Omental fat pad (tissue), 4 donors: ENCODE results near the gene PARN. TPM values are rescaled to one million over a fixed set of nuclear protein-coding genes. Genes with fewer than 3 reads are reported as not detected.

Experiments
- ATAC-seq: fragments of 150-250 bp; one replicate; pipeline ENCODE4 v1.9.1; 2016; ENCODE audit warnings: mild to moderate bottlenecking, moderate library complexity; ENCODE audit not compliant: low FRiP score
- DNase-seq: peaks from one replicate; pipeline ENCODE4 v3.0.0-alpha.2; 2019; ENCODE audit warnings: low spot score
- total RNA-seq, 4 donors: library from RNA; depleted of rRNA; stranded (reverse); fragments of >200 nt; gene quantifications; one replicate each; pipeline ENCODE4 v1.1.0, GENCODE V29; 2016
- TF ChIP-seq, protein P1 (sequence below), 3 donors: fragments of 450-650 bp; IDR thresholded peaks; one replicate each; pipeline ENCODE4 v1.5.1; 2016 to 2017; ENCODE audit warnings: antibody characterized with exemption in 3 of 3, mild to moderate bottlenecking in 3 of 3, moderate library complexity in 2 of 3

Gene PARN
- total RNA-seq, 4 donors from 2014 or later: 23.0 to 34.8 (median 26.4) TPM

GRCh38 chr16:14494396-14494966 is 135.6 kb downstream of the PARN start:
- peak; percentile 23 for ATAC-seq
- DNase-seq: no peak
- TF ChIP-seq, protein P1, sequence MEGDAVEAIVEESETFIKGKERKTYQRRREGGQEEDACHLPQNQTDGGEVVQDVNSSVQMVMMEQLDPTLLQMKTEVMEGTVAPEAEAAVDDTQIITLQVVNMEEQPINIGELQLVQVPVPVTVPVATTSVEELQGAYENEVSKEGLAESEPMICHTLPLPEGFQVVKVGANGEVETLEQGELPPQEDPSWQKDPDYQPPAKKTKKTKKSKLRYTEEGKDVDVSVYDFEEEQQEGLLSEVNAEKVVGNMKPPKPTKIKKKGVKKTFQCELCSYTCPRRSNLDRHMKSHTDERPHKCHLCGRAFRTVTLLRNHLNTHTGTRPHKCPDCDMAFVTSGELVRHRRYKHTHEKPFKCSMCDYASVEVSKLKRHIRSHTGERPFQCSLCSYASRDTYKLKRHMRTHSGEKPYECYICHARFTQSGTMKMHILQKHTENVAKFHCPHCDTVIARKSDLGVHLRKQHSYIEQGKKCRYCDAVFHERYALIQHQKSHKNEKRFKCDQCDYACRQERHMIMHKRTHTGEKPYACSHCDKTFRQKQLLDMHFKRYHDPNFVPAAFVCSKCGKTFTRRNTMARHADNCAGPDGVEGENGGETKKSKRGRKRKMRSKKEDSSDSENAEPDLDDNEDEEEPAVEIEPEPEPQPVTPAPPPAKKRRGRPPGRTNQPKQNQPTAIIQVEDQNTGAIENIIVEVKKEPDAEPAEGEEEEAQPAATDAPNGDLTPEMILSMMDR (IDR thresholded peaks at IDR 0.05): no peak

DNA sequence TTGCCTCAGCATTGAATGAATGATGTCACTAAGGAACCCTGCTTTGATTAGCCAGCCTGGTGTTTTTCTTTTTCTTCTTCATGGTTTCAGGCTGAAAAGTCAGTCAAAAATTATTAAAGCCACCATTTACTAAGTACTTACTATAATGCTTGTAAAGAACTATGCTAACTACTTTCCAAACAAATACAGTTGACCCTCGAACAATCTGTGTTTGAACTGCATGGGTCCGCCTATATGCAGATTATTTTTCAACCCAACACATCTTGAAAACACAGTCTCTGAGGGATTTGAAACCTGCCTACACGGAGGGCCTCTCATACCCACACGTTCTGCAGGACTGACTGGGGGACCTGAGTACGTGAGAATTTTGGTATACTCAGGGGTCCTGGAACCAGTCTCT is 136.3 kb downstream of the PARN start:
- ATAC-seq (no peak), DNase-seq (no peak)
- TF ChIP-seq, protein P1 (IDR thresholded peaks at IDR 0.05): no peak

DNA sequence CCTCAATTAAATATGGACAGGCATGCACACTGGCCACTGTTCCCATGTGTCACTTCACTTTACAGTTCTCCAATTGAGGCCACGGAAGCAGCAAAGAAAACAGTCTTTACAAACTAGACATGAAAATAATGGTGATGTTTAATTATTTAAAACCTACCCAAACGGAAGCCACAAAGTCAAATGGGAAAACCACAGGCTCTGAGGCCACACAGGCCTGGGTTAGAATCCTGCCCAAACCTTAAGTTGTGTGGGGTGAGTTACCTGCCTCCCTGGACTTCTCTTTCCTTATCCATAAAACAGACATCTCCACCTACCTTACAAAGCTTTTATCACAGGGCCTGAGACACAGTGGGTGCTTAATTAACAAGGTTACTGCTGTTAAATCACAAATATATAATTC is 137.4 kb downstream of the PARN start:
- ATAC-seq (no peak), DNase-seq (no peak)
- TF ChIP-seq, protein P1 (IDR thresholded peaks at IDR 0.05): no peak

GRCh38 chr16:14491861-14492529 is 138.1 kb downstream of the PARN start:
- TF ChIP-seq, protein P1 (IDR thresholded peaks at IDR 0.05): no peak
- DNase-seq (no peak), ATAC-seq (no peak)

DNA sequence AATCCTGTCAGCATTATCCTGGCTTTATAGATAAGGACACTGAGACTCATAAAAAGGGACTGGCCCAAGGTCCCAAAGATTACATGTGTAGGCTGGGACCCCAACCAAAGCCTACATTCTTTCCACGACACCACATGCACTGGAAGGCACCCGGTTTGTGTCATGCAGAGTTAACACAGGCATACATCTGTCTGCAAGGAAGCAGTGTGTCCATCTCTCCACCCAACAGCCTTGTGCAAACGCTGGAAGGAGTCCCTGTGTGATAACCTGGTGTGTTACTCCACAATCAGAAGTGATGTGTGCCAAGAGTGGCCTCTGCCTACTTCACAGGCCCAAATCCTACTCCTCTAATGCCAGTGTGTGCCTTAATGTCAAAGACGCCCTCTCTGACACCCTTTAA is 139.8 kb downstream of the PARN start:
- DNase-seq: no peak
- TF ChIP-seq, protein P1 (IDR thresholded peaks at IDR 0.05): no peak
- ATAC-seq: no peak

- ATAC-seq: no peak
- TF ChIP-seq, protein P1 (IDR thresholded peaks at IDR 0.05): no peak
- DNase-seq: no peak
Measured at GRCh38 chr16:14489460-14489859, 140.6 kb downstream of the PARN start.

GRCh38 chr16:14487579-14487978 is 142.5 kb downstream of the PARN start:
- ATAC-seq: no peak
- no peak for DNase-seq
- TF ChIP-seq, protein P1 (IDR thresholded peaks at IDR 0.05): no peak
